ENCODE data around the gene SRSF4.

GRCh38 chr1:29099286-29099685, 82.4 kb downstream of the SRSF4 start:
- TF ChIP-seq CTCF (IDR thresholded peaks at IDR 0.05) (no peak), POLR2AphosphoS5 (IDR thresholded peaks at IDR 0.05; ENCODE audit: insufficient read depth in 1 of 2, low read depth in 1 of 2) (no peak)

All from vagina (tissue), 2 donors.